ENCODE results near the gene BRPF1. TPM values are rescaled to one million over a fixed set of nuclear protein-coding genes. Genes with fewer than 3 reads are reported as not detected.

Gene BRPF1
- total and polyA plus RNA-seq, 4 donors, result 4.1 to 17.6 (median 11.6) TPM

DNA sequence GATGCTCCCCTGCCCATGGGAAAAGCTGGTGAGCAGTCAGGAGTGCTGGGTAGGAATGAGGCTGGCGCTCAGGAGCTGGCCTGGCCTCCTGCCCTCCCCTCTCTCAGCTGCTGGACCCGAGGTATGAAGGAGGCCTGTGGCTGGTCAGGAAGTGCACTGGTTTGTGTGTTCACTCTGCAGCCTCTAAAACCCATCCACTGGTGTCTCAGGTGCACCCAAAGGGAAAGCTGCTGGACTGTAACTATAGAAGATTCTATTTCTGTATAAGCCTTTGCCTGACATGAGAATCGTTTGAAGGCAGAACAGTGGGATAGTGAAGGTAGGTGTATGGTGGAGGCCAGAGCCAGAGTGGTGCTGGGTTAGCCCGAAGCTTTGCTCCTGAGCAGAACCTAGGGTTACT is 33.6 kb upstream of the BRPF1 start:
- WGBS, 2 donors, result 81 to 82% methylated on average over 4 of the region's 4 CpGs
- ATAC-seq (ENCODE audit: low FRiP score), result no peak
- peaks cover 4 to 5% of the 10 kb centered on the region in 2 donors for H3K36me3 ChIP-seq (ENCODE audit: control insufficient read depth in 1 of 2, insufficient read depth in 2 of 2, low read length in 1 of 2)

DNA sequence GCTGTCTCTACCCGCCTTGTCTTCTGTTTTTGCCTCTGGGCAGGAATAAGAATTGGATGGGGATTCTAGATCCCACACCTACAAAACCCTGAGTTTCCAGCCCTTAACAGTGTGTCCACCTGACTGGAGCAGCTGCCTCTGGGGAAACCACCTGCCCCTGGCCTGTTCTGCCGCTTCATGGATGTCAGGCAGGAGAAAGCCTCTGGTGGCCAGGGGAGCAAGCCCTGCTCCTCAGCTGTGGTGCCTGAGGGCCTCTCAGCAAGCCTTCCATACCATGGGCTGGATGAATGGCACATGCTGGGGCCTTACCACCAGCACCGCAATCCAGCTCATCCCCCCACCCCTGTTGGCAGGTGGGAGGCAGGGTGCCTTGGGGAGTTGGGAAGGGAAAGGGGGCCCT is 33.2 kb upstream of the BRPF1 start:
- peaks cover 4 to 5% of the 10 kb centered on the region in 2 donors for H3K36me3 ChIP-seq (ENCODE audit: control insufficient read depth in 1 of 2, insufficient read depth in 2 of 2, low read length in 1 of 2)
- no peak overlapping the region for H3K27ac ChIP-seq (ENCODE audit: low read depth in 1 of 2, low read length in 2 of 2)
- no peak for DNase-seq
- H3K4me1 ChIP-seq (ENCODE audit: control insufficient read depth in 1 of 2, insufficient read depth in 2 of 2, low read length in 2 of 2), result no peaks in the 10 kb centered on the region
- no peaks in the 10 kb centered on the region for H3K9me3 ChIP-seq (ENCODE audit: control insufficient read depth, low read length)
- 94 to 95% methylated on average over 3 of the region's 3 CpGs for WGBS, 2 donors
- H3K4me3 ChIP-seq (ENCODE audit: low read length in 2 of 2), result no peak overlapping the region
- H3K27me3 ChIP-seq (ENCODE audit: control insufficient read depth in 1 of 2, insufficient read depth in 2 of 2, low read length in 1 of 2), result no peaks in the 10 kb centered on the region
- intact Hi-C loops (cut with DNase I), result no loop called here
- no peak for ATAC-seq (ENCODE audit: low FRiP score)

More for the DNA sequence above, 33.6 kb upstream of the BRPF1 start:
- intact Hi-C loops (cut with DNase I), result no loop called here
- DNase-seq, result no peak
- no peak overlapping the region for H3K4me3 ChIP-seq (ENCODE audit: low read length in 2 of 2)
- no peaks in the 10 kb centered on the region for H3K27me3 ChIP-seq (ENCODE audit: control insufficient read depth in 1 of 2, insufficient read depth in 2 of 2, low read length in 1 of 2)
- no peak overlapping the region for H3K27ac ChIP-seq (ENCODE audit: low read depth in 1 of 2, low read length in 2 of 2)
- H3K9me3 ChIP-seq (ENCODE audit: control insufficient read depth, low read length), result no peaks in the 10 kb centered on the region
- no peaks in the 10 kb centered on the region for H3K4me1 ChIP-seq (ENCODE audit: control insufficient read depth in 1 of 2, insufficient read depth in 2 of 2, low read length in 2 of 2)

DNA sequence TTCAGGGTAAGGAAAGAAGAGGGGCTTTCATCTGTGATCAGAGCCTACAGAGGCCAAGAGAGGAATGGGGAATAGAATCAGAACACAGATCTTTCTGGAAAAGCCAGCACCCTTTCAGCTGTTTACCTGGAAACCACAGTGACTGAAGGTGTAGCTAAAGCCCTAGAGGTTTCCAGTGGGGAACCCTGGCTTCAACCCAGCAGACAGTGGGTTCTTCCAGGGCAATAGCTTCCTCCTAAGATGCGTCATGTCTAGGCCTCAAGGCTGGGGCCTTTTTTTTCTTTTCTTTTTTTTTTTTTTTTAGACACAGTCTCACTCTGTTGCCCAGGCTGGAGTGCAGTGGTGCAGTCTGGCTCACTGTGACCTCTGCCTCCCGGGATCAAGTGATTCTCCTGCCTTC is 31.0 kb upstream of the BRPF1 start:
- 80 to 86% methylated on average over 2 of the region's 2 CpGs for WGBS, 2 donors
- no peak for DNase-seq
- Histone ChIP-seq H3K4me1 (ENCODE audit: control insufficient read depth in 1 of 2, insufficient read depth in 2 of 2, low read length in 2 of 2) (no peaks in the 10 kb centered on the region), H3K9me3 (ENCODE audit: control insufficient read depth, low read length) (no peaks in the 10 kb centered on the region), H3K27me3 (ENCODE audit: control insufficient read depth in 1 of 2, insufficient read depth in 2 of 2, low read length in 1 of 2) (no peaks in the 10 kb centered on the region), H3K4me3 (ENCODE audit: low read length in 2 of 2) (no peak overlapping the region), H3K36me3 (ENCODE audit: control insufficient read depth in 1 of 2, insufficient read depth in 2 of 2, low read length in 1 of 2) (peaks cover 4 to 5% of the 10 kb centered on the region in 2 donors), H3K27ac (ENCODE audit: low read depth in 1 of 2, low read length in 2 of 2) (no peak overlapping the region)
- intact Hi-C loops (cut with DNase I), result no loop called here
- ATAC-seq (ENCODE audit: low FRiP score), result no peak

DNA sequence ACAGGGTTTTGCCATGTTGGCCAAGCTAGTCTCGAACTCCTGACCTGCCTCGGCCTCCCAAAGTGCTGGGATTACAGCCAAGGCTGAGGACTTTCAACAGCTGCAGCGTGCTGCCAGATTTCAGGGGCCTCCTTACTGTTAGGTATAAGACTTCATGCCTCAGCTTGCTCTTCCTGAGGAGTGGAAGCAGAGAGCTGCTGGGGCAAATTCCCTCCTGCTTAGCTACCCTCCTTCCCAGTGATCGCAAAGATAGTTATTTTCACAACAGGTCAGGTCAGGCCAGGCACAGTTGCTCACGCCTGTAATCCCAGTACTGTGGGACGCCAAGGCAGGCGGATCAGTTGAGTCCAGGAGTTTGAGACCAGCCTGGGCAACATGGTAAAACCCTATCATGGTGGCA is 30.5 kb upstream of the BRPF1 start:
- Histone ChIP-seq H3K27me3 (ENCODE audit: control insufficient read depth in 1 of 2, insufficient read depth in 2 of 2, low read length in 1 of 2) (no peaks in the 10 kb centered on the region), H3K4me3 (ENCODE audit: low read length in 2 of 2) (no peak overlapping the region), H3K9me3 (ENCODE audit: control insufficient read depth, low read length) (no peaks in the 10 kb centered on the region), H3K36me3 (ENCODE audit: control insufficient read depth in 1 of 2, insufficient read depth in 2 of 2, low read length in 1 of 2) (peaks cover 4 to 5% of the 10 kb centered on the region in 2 donors), H3K4me1 (ENCODE audit: control insufficient read depth in 1 of 2, insufficient read depth in 2 of 2, low read length in 2 of 2) (no peaks in the 10 kb centered on the region), H3K27ac (ENCODE audit: low read depth in 1 of 2, low read length in 2 of 2) (no peak overlapping the region)
- 85 to 92% methylated on average over 7 of the region's 7 CpGs for WGBS, 2 donors
- intact Hi-C loops (cut with DNase I), result no loop called here
- no peak for DNase-seq
- ATAC-seq (ENCODE audit: low FRiP score), result no peak

DNA sequence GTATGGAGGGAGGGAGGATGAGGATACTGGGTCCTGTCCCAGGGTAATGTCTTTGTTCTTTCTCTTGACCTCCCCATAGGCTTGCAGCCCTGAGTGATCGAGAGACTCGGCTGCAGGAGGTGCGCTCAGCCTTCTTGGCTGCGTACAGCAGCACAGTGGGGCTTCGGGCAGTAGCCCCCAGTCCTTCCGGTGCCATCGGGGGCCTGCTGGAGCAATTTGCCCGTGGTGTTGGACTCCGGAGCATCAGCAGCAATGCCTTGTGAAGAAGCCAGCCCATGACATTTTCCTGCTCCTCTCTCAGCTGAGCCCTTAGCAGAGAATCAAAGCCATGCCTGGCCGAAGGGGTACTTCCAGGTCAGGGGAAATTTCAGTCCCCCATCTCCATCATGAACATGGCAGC is 29.8 kb upstream of the BRPF1 start:
- DNase-seq (no peak), ATAC-seq (ENCODE audit: low FRiP score) (no peak)
- H3K4me1 ChIP-seq (ENCODE audit: control insufficient read depth in 1 of 2, insufficient read depth in 2 of 2, low read length in 2 of 2), result no peaks in the 10 kb centered on the region
- intact Hi-C loops (cut with DNase I), result no loop called here
- no peak overlapping the region for H3K27ac ChIP-seq (ENCODE audit: low read depth in 1 of 2, low read length in 2 of 2)
- no peaks in the 10 kb centered on the region for H3K27me3 ChIP-seq (ENCODE audit: control insufficient read depth in 1 of 2, insufficient read depth in 2 of 2, low read length in 1 of 2)
- H3K36me3 ChIP-seq (ENCODE audit: control insufficient read depth in 1 of 2, insufficient read depth in 2 of 2, low read length in 1 of 2), result peaks cover 2 to 5% of the 10 kb centered on the region in 2 donors
- H3K4me3 ChIP-seq (ENCODE audit: low read length in 2 of 2), result no peak overlapping the region
- no peaks in the 10 kb centered on the region for H3K9me3 ChIP-seq (ENCODE audit: control insufficient read depth, low read length)
- WGBS, 2 donors, result 94 to 97% methylated on average over 10 of the region's 10 CpGs

DNA sequence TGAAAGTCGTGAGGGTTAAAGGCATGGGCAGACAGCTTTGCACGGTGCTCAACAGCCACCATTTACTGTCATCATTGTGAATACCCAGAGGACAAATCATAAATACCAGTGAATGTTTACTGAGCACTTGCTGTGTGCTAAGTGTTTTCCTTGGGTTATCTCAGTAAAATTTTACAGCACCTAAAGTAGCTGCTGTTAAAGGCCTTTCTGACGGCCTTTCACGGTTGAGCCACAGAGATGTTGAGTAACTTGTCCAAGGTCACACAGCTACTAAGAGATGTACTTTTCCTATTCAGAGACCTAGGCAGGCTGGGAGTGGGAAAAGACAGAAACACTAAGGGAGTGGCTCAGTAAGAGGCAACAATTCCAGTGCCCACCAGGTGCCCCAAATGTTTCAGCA is 28.3 kb upstream of the BRPF1 start:
- Histone ChIP-seq H3K27me3 (ENCODE audit: control insufficient read depth in 1 of 2, insufficient read depth in 2 of 2, low read length in 1 of 2) (no peaks in the 10 kb centered on the region), H3K36me3 (ENCODE audit: control insufficient read depth in 1 of 2, insufficient read depth in 2 of 2, low read length in 1 of 2) (peaks cover 2 to 5% of the 10 kb centered on the region in 2 donors), H3K9me3 (ENCODE audit: control insufficient read depth, low read length) (no peaks in the 10 kb centered on the region), H3K4me1 (ENCODE audit: control insufficient read depth in 1 of 2, insufficient read depth in 2 of 2, low read length in 2 of 2) (no peaks in the 10 kb centered on the region), H3K4me3 (ENCODE audit: low read length in 2 of 2) (no peak overlapping the region), H3K27ac (ENCODE audit: low read depth in 1 of 2, low read length in 2 of 2) (no peak overlapping the region)
- DNase-seq (no peak), ATAC-seq (ENCODE audit: low FRiP score) (no peak)
- WGBS, 2 donors, result 81 to 89% methylated on average over 4 of the region's 4 CpGs
- intact Hi-C loops (cut with DNase I), result no loop called here

DNA sequence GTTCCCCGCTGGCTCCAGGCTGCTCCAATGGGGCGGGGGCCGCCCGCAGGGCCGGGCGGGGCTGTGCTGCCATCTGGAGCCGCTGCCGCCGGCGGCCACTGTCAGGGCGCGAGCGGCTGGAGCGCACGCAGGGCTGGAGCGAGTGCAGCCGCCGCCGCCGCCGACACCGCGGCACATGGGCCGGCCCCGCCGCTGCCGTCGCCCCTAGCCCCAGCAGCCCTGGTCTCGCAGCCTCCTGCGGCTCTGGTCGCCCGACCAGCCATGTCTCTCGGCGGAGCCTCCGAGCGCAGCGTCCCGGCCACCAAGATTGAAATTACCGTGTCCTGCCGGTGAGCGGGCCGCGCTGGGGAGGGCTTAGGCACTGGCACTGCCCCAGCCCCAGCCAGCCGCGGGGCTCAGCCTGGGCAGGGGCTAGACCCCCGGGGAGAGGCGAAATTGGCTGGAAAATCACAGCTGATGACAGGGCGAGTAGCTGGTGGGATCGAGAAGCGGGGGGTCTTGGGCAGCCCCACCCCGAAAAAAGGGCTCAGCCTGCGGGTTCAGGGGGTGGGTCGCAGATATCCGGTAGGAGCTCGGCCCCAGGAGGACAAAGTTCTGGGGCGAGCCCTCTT is 27.7 kb upstream of the BRPF1 start, which contains the start of gene CPNE9:
Gene CPNE9 (plus strand): TSS at position 98 of the 611 bp plus-strand sequence. CDS start 164 bp downstream, at position 262.
- Histone ChIP-seq H3K4me1 (ENCODE audit: control insufficient read depth in 1 of 2, insufficient read depth in 2 of 2, low read length in 2 of 2) (no peaks in the 10 kb centered on the region), H3K9me3 (ENCODE audit: control insufficient read depth, low read length) (no peaks in the 10 kb centered on the region), H3K27ac (ENCODE audit: low read depth in 1 of 2, low read length in 2 of 2) (no peak within 1 kb of the TSS), H3K4me3 (ENCODE audit: low read length in 2 of 2) (no peak within 1 kb of the TSS), H3K27me3 (ENCODE audit: control insufficient read depth in 1 of 2, insufficient read depth in 2 of 2, low read length in 1 of 2) (no peaks in the 10 kb centered on the region), H3K36me3 (ENCODE audit: control insufficient read depth in 1 of 2, insufficient read depth in 2 of 2, low read length in 1 of 2) (peaks cover 0 to 5% of the 10 kb centered on the region in 2 donors)
- no peak for ATAC-seq (ENCODE audit: low FRiP score)
- intact Hi-C loops (cut with DNase I), result no loop called here
- 1% methylated on average over 52 to 56 of the region's 56 CpGs for WGBS, 2 donors
- no peak for DNase-seq

DNA sequence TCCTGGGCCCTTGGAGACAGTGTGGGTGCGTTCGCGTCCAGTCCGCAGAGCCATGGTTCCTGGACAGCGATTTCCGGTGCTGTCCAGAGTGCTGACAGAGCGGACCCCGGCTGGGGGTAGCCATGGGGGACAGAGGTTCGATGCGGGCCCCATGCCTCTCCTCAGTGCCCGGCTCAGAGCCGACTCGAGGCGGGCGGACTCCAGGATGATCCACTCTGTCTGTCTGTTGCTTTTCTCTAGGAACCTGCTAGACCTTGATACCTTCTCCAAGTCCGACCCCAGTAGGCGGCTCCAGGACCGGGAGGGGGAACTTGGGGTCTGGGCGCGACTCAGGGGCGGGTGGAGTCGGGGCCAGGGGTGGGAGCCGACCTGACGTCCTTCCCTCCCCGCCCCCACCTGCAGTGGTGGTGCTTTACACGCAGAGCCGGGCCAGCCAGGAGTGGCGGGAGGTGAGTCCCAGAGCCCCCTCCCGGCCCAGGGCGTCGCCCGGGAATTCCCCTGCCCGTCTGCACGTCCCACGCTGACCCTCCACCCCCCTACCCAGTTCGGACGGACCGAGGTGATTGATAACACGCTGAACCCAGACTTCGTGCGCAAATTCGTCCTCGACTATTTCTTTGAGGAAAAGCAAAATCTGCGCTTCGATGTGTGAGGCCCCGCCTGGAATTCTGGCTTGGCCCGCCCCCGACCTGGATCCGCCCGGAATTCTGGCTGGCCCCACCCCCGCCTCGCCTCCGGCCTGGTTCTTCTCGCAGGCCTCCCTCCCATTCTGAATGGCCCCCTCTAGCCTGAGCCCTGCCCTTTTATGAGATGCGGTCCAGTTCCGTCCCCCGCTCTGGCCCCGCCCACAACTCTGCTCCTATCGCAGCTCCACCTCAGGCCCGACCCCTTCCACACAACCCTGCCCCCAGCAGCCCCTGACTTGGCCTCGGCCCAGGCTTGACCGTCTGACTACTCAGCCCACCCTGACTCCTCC is 26.9 kb upstream of the BRPF1 start:
- no peak overlapping the region for H3K27ac ChIP-seq (ENCODE audit: low read depth in 1 of 2, low read length in 2 of 2)
- ATAC-seq (ENCODE audit: low FRiP score), result peak; percentile 66
- no peaks in the 10 kb centered on the region for H3K9me3 ChIP-seq (ENCODE audit: control insufficient read depth, low read length)
- no peaks in the 10 kb centered on the region for H3K27me3 ChIP-seq (ENCODE audit: control insufficient read depth in 1 of 2, insufficient read depth in 2 of 2, low read length in 1 of 2)
- H3K4me3 ChIP-seq (ENCODE audit: low read length in 2 of 2), result no peak overlapping the region
- no peaks in the 10 kb centered on the region for H3K4me1 ChIP-seq (ENCODE audit: control insufficient read depth in 1 of 2, insufficient read depth in 2 of 2, low read length in 2 of 2)
- WGBS, 2 donors, result 2% methylated on average over 53 to 62 of the region's 62 CpGs
- peaks cover 0 to 3% of the 10 kb centered on the region in 2 donors for H3K36me3 ChIP-seq (ENCODE audit: control insufficient read depth in 1 of 2, insufficient read depth in 2 of 2, low read length in 1 of 2)
- peak; percentile 67 to 81 for DNase-seq
- intact Hi-C loops (cut with DNase I), result no loop called here
